B cell (primary cell): ENCODE measurements around the gene HABP4. TPM values are rescaled to one million over a fixed set of nuclear protein-coding genes. Genes with fewer than 3 reads are reported as not detected.

ENCODE experiments used
- ATAC-seq: fragments of 200-7000 bp; cut with Tn5 transposase; one replicate; pipeline ENCODE4 v1.10.0; 2021; ENCODE audit warnings: low read depth, mild to moderate bottlenecking, moderate number of reproducible peaks, moderate library complexity
- CTCF ChIA-PET: fragments of 350-600 bp; sonication (Branson Sonifier 250); formaldehyde crosslinking; loops from one replicate; lab custom pipeline; 2021; ENCODE audit warnings: antibody characterized with exemption, inconsistent platforms; lab: Charles Lee
- POLR2A ChIA-PET: fragments of 350-600 bp; sonication (Branson Sonifier 250); formaldehyde crosslinking; loops from one replicate; lab custom pipeline; 2021; ENCODE audit warnings: antibody characterized with exemption; lab: Charles Lee
- DNase-seq: peaks from one replicate; pipeline ENCODE4 v3.0.0; 2013
- H2AFZ ChIP-seq: 2 replicates; pipeline ENCODE4 v1.6.1; 2012; ENCODE audit warnings: mild to moderate bottlenecking, low read depth, low read length; ENCODE audit not compliant: insufficient read depth, poor library complexity, severe bottlenecking
- H3K27ac ChIP-seq, 2 donors: 1 replicate in 1 of 2; 2 replicates in 1 of 2; pipeline ENCODE4 v1.5.1; 2012 to 2013; ENCODE audit warnings: low read length in 2 of 2, mild to moderate bottlenecking in 2 of 2, moderate library complexity in 1 of 2
- H3K27me3 ChIP-seq, 4 experiments: fragments of 200-600 bp in 1 of 4; sonication (generic) in 1 of 4; replicated peaks in 1 of 4; 1 replicate in 2 of 4; 2 replicates in 2 of 4; pipeline versions ENCODE4 v1.6.1 to v1.7.0; 2013 to 2016; ENCODE audit warnings: low read length in 3 of 4, mild to moderate bottlenecking in 2 of 4, mixed read lengths in 1 of 4, moderate library complexity in 1 of 4; ENCODE audit not compliant: insufficient read depth in 4 of 4, control insufficient read depth in 3 of 4; ENCODE audit errors: control extremely low read depth in 1 of 4
- H3K36me3 ChIP-seq, 2 experiments: replicated peaks in 1 of 2; 1 replicate in 1 of 2; 2 replicates in 1 of 2; pipeline versions ENCODE4 v1.6.1 to v1.7.1; 2013; ENCODE audit warnings: low read length in 1 of 2; ENCODE audit not compliant: insufficient read depth in 2 of 2, control insufficient read depth in 1 of 2; ENCODE audit errors: control extremely low read depth in 1 of 2, extremely low read depth in 1 of 2
- H3K4me1 ChIP-seq, 2 donors: fragments of 200-600 bp in 1 of 2; sonication (generic) in 1 of 2; 1 replicate in 1 of 2; 2 replicates in 1 of 2; pipeline versions ENCODE4 v1.5.1 to v1.6.1; 2013 to 2017; ENCODE audit warnings: low read length in 2 of 2; ENCODE audit not compliant: control insufficient read depth in 2 of 2, insufficient read depth in 2 of 2
- H3K4me2 ChIP-seq: replicated peaks from 2 replicates; pipeline ENCODE3; 2012; ENCODE audit warnings: mild to moderate bottlenecking, low read depth, low read length; ENCODE audit not compliant: poor library complexity, severe bottlenecking
- H3K4me3 ChIP-seq, 5 experiments: fragments of 200-600 bp in 1 of 5; sonication (generic) in 1 of 5; 1 replicate in 3 of 5; 2 replicates in 2 of 5; pipeline versions ENCODE4 v1.5.1 to v1.7.0; 2011 to 2016; ENCODE audit warnings: low read length in 4 of 5, mild to moderate bottlenecking in 4 of 5, low read depth in 2 of 5, control low read depth in 1 of 5, moderate library complexity in 1 of 5; ENCODE audit not compliant: insufficient read depth in 1 of 5; ENCODE audit errors: control extremely low read depth in 1 of 5, extremely low read depth in 1 of 5
- H3K79me2 ChIP-seq: fragments of 200-600 bp; sonication (generic); one replicate; pipeline ENCODE4 v1.6.0; 2016; ENCODE audit warnings: low read length; ENCODE audit not compliant: control insufficient read depth, insufficient read depth
- H3K9ac ChIP-seq: fragments of 200-600 bp; sonication (generic); 2 replicates; pipeline ENCODE4 v1.6.1; 2017; ENCODE audit warnings: mild to moderate bottlenecking, low read length, moderate library complexity
- H3K9me3 ChIP-seq, 3 donors: one replicate each; pipeline versions ENCODE4 v1.6.1 to v1.7.1; 2013; ENCODE audit warnings: low read length in 2 of 3; ENCODE audit not compliant: control insufficient read depth in 2 of 3, insufficient read depth in 1 of 3; ENCODE audit errors: control extremely low read depth in 1 of 3
- H4K20me1 ChIP-seq: 2 replicates; pipeline ENCODE4 v1.6.0; 2012; ENCODE audit warnings: mild to moderate bottlenecking, low read length; ENCODE audit not compliant: insufficient read depth, control insufficient read depth, poor library complexity, severe bottlenecking
- H3K27ac Mint-ChIP-seq: one replicate; pipeline ENCODE4 v1.8.0; 2021; ENCODE audit warnings: mixed read lengths
- H3K27me3 Mint-ChIP-seq: one replicate; pipeline ENCODE4 v1.8.0; 2021; ENCODE audit warnings: mixed read lengths
- H3K4me1 Mint-ChIP-seq: one replicate; pipeline ENCODE4 v1.8.0; 2021; ENCODE audit warnings: mixed read lengths
- H3K4me3 Mint-ChIP-seq: one replicate; pipeline ENCODE4 v1.8.0; 2021; ENCODE audit warnings: mixed read lengths
- H3K9me3 Mint-ChIP-seq: one replicate; pipeline ENCODE4 v1.8.0; 2022; ENCODE audit warnings: mixed read lengths; ENCODE audit not compliant: insufficient read depth
- EZH2 ChIP-seq: IDR thresholded peaks from 2 replicates; pipeline ENCODE4 v1.6.1; 2012; ENCODE audit warnings: borderline replicate concordance, low read depth, mild to moderate bottlenecking, moderate library complexity, low read length; ENCODE audit not compliant: insufficient read depth, poor library complexity, severe bottlenecking
- WGBS: methylation state at CpG from one replicate; pipeline ENCODE4 v1.1.5; 2013; ENCODE audit warnings: missing lambda C conversion rate; ENCODE audit not compliant: insufficient coverage; 5-methylcytosine and 5-hydroxymethylcytosine counted together
- intact Hi-C: fragments of 100-400 bp; cut with micrococcal nuclease; formaldehyde crosslinking; loops from one replicate; pipeline ENCODE4 v1.10.0; 2022
- polyA plus RNA-seq: library from polyadenylated mRNA; depleted of rRNA; stranded (reverse); fragments of >200 nt; gene quantifications from 2 replicates; pipeline ENCODE4 v1.2.3, GENCODE V29; 2012
- total RNA-seq, 2 donors: library from RNA; stranded (reverse); fragments of 120-200 nt in 1 of 2; gene quantifications; 1 replicate in 1 of 2; 2 replicates in 1 of 2; pipeline versions ENCODE4 v1.2.3 to v1.2.4, GENCODE V29; 2013 to 2022
- TF ChIP-seq, protein P1 (sequence below): fragments of 200-600 bp; IDR thresholded peaks from one replicate; pipeline ENCODE4 v1.8.0; 2022; ENCODE audit warnings: antibody characterized with exemption, mild to moderate bottlenecking

Gene HABP4
- total and polyA plus RNA-seq, 2 donors (not counting 1 experiment from before 2014, with no cell fraction given), result 3.3 to 15.0 TPM

DNA sequence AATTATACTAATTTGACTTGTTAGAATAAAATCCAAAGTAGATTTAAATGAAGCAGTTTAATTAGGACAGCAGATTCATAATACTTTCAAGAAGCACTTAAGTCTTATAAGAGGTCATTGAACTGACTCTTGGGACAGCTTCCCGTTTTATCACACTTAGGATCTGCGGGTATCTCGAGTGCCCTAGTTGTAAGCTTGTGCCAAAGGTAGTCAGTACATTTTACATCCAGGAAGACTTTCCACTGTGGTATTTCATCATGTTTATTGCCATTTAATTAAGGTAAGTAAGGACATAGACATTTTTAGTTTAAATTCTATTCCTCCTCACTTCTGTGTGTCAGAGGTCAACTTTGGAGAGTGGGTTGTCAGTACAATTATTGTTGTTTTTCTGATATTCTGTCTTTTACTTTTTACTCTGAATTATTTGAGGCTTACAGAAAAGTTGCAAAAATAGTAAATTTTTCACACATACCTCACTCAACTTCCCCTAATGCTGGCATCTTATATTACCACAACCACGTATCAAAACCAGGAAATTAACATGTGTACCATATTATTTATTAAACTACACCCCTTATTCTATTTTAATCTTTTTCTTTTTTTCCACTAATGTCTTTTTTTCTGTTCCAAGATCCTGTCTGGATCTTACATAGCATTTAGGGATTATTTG is 24.3 kb upstream of the HABP4 start:
- DNase-seq (no peak), ATAC-seq (no peak)
- H3K9me3 ChIP-seq, result no peaks in the 10 kb centered on the region
- H3K79me2 ChIP-seq, result no peaks in the 10 kb centered on the region
- H3K9ac ChIP-seq, result no peak overlapping the region
- H3K4me1 Mint-ChIP-seq, result peaks cover 6% of the 10 kb centered on the region
- H2AFZ ChIP-seq, result no peak overlapping the region
- H3K9me3 Mint-ChIP-seq, result no peaks in the 10 kb centered on the region
- H3K4me2 ChIP-seq, result no peak overlapping the region
- CTCF ChIA-PET, result interaction anchor here (1.2 to 1.4 kb wide), 2 partner anchors 24 to 109 kb away, joined by 3 to 4 read pairs; partner anchors contain the start of gene HABP4
- H3K27me3 ChIP-seq, result no peaks in the 10 kb centered on the region
- no peak overlapping the region for H3K27ac ChIP-seq
- POLR2A ChIA-PET, result interaction anchor here (0.7 kb wide), 1 partner anchor 48 kb away, joined by 3 read pairs; no protein-coding TSS in a partner anchor
- no peak overlapping the region for H3K4me3 Mint-ChIP-seq
- H3K36me3 ChIP-seq, result no peaks in the 10 kb centered on the region
- intact Hi-C loops, result no loop called here
- H3K4me1 ChIP-seq, result peaks cover 3 to 8% of the 10 kb centered on the region in 2 donors
- H3K4me3 ChIP-seq, result no peak overlapping the region
- no peaks in the 10 kb centered on the region for H4K20me1 ChIP-seq
- TF ChIP-seq, protein P1, sequence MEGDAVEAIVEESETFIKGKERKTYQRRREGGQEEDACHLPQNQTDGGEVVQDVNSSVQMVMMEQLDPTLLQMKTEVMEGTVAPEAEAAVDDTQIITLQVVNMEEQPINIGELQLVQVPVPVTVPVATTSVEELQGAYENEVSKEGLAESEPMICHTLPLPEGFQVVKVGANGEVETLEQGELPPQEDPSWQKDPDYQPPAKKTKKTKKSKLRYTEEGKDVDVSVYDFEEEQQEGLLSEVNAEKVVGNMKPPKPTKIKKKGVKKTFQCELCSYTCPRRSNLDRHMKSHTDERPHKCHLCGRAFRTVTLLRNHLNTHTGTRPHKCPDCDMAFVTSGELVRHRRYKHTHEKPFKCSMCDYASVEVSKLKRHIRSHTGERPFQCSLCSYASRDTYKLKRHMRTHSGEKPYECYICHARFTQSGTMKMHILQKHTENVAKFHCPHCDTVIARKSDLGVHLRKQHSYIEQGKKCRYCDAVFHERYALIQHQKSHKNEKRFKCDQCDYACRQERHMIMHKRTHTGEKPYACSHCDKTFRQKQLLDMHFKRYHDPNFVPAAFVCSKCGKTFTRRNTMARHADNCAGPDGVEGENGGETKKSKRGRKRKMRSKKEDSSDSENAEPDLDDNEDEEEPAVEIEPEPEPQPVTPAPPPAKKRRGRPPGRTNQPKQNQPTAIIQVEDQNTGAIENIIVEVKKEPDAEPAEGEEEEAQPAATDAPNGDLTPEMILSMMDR, result no peak
- no peak for TF ChIP-seq EZH2
- H3K27me3 Mint-ChIP-seq, result peaks cover 3% of the 10 kb centered on the region
- no peak overlapping the region for H3K27ac Mint-ChIP-seq
- no CpG with 5 or more reads among the region's 4 CpGs for WGBS

DNA sequence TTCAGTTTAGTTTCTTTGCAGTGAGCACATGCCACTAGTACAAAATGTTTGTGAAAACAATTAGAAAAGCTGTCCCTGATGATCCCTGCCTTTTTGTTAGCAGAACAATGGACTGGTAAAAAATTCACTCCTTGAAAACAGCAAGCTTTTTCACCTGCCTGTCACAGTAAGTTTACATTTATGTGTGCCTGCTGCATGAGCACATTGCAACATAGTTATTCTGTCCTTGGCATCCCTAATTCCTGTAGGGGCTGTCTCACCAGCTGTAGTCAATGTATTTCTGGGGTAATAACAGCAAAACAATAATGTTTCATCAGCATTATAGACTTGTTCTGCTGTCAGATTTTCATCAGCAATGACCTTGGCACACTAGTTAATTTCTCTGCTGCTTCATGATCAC is 20.2 kb upstream of the HABP4 start:
- no peak overlapping the region for H2AFZ ChIP-seq
- TF ChIP-seq, protein P1, result no peak
- no peak for TF ChIP-seq EZH2
- Mint-ChIP-seq H3K27me3 (peaks cover 7% of the 10 kb centered on the region), H3K27ac (no peak overlapping the region), H3K4me3 (no peak overlapping the region), H3K4me1 (no peaks in the 10 kb centered on the region), H3K9me3 (no peaks in the 10 kb centered on the region)
- ChIA-PET CTCF (no interaction called here), POLR2A (no interaction called here)
- ATAC-seq (no peak), DNase-seq (no peak)
- H3K4me3 ChIP-seq, result no peak overlapping the region
- intact Hi-C loops, result no loop called here
- no peak overlapping the region for H3K27ac ChIP-seq
- no peaks in the 10 kb centered on the region for H3K9me3 ChIP-seq
- H3K4me2 ChIP-seq, result no peak overlapping the region
- no peaks in the 10 kb centered on the region for H3K4me1 ChIP-seq
- H3K9ac ChIP-seq, result no peak overlapping the region
- no peaks in the 10 kb centered on the region for H3K27me3 ChIP-seq
- no peaks in the 10 kb centered on the region for H3K36me3 ChIP-seq
- H4K20me1 ChIP-seq, result no peaks in the 10 kb centered on the region
- no peaks in the 10 kb centered on the region for H3K79me2 ChIP-seq
